ENCODE results near the gene IL10RA. TPM values are rescaled to one million over a fixed set of nuclear protein-coding genes. Genes with fewer than 3 reads are reported as not detected.
A peak's percentile ranks its signal among the peaks of the same experiment; 100 is the strongest.

The IL10RA gene
- total RNA-seq, 2 donors from 2014 or later, result 4.6 to 11.4 TPM

DNA sequence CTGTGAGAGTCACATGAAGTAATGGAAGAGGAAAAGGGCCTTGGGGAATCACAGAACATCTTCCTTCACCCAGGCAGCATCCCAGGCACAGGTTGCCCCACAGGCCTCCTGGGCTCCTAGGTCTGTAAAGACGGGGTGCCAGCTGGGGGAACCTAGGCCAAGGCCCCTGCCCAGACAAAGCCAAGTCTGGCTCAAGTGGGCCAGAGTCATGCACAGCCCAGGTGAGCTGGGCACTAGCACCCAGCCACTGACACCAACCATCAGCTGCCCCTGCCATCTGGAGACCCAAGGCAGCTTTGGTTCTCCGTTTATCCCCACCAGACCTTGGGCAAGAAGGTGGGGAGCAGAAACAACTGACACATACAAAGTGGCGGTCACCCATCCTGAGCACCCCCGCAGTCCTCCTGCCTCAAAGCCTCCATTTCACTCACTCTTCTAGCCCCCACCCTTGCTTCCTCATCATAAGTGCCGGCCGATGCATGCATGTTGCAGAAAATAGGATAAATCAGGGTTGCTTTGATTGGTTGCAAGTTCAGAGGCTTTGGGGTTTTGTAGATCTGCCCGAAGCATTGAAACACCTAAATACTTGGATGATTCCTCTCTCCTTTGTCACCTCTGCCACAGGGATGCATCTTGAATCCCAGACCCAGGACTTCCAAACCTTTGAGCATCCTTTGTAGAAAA is 64.2 kb downstream of the IL10RA start:
- no peak overlapping the region for H3K27ac ChIP-seq
- no peaks in the 10 kb centered on the region for H3K4me1 ChIP-seq
- no peaks in the 10 kb centered on the region for H3K36me3 ChIP-seq
- TF ChIP-seq, protein P1, sequence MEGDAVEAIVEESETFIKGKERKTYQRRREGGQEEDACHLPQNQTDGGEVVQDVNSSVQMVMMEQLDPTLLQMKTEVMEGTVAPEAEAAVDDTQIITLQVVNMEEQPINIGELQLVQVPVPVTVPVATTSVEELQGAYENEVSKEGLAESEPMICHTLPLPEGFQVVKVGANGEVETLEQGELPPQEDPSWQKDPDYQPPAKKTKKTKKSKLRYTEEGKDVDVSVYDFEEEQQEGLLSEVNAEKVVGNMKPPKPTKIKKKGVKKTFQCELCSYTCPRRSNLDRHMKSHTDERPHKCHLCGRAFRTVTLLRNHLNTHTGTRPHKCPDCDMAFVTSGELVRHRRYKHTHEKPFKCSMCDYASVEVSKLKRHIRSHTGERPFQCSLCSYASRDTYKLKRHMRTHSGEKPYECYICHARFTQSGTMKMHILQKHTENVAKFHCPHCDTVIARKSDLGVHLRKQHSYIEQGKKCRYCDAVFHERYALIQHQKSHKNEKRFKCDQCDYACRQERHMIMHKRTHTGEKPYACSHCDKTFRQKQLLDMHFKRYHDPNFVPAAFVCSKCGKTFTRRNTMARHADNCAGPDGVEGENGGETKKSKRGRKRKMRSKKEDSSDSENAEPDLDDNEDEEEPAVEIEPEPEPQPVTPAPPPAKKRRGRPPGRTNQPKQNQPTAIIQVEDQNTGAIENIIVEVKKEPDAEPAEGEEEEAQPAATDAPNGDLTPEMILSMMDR (IDR thresholded peaks at IDR 0.05), result no peak
- no peak overlapping the region for H3K4me3 ChIP-seq
- DNase-seq (ENCODE audit: low spot score), result peak; percentile 48
- no peaks in the 10 kb centered on the region for H3K9me3 ChIP-seq
- H3K27me3 ChIP-seq, result no peaks in the 10 kb centered on the region

Other genes starting within 250 kb of the IL10RA start
- gene DSCAML1, start 189.2 kb upstream of the IL10RA start, total RNA-seq, result 1 to 10 TPM in 1 of 2 donors, under 1 TPM in 1; 0.67 to 1.3 TPM
- gene FXYD2, start 161.7 kb upstream of the IL10RA start, total RNA-seq, result under 1 TPM; 0.59 to 0.78 TPM
- gene FXYD6, start 109.7 kb upstream of the IL10RA start, total RNA-seq, result 10 to 100 TPM; 28.6 to 42.6 TPM
- not detected for gene TMPRSS13, start 57.0 kb upstream of the IL10RA start, total RNA-seq
- gene TMPRSS4, start 90.7 kb downstream of the IL10RA start, total RNA-seq, result not detected
- not detected for gene SMIM35, start 100.6 kb downstream of the IL10RA start, total RNA-seq
- gene SCN4B, start 166.4 kb downstream of the IL10RA start, total RNA-seq, result 10 to 100 TPM in 1 of 2 donors, 1 to 10 TPM in 1; 2.5 to 11.8 TPM
- gene SCN2B, start 190.2 kb downstream of the IL10RA start, total RNA-seq, result 1 to 10 TPM; 3.4 to 8.2 TPM
- 1 to 10 TPM in 1 of 2 donors, under 1 TPM in 1; 0.48 to 2.2 TPM for gene JAML, start 238.6 kb downstream of the IL10RA start, total RNA-seq

Data from right atrium auricular region (tissue), 2 donors.